Nephron (organoid): Measurements from ENCODE around the gene HDAC10.

Experiments
- H3K27ac Mint-ChIP-seq, 3 experiments: 2 replicates each; pipeline ENCODE4 v1.8.0; 2020; ENCODE audit warnings: mixed read lengths in 3 of 3, mild to moderate bottlenecking in 2 of 3, moderate library complexity in 1 of 3
- H3K27me3 Mint-ChIP-seq: 2 replicates; pipeline ENCODE4 v1.8.0; 2021; ENCODE audit warnings: low read depth, mild to moderate bottlenecking, moderate library complexity, mixed read lengths
- H3K36me3 Mint-ChIP-seq: 2 replicates; pipeline ENCODE4 v1.8.0; 2020; ENCODE audit warnings: low read depth, mixed read lengths
- H3K4me1 Mint-ChIP-seq: 2 replicates; pipeline ENCODE4 v1.8.0; 2020; ENCODE audit warnings: mixed read lengths
- H3K4me3 Mint-ChIP-seq, 3 experiments: 2 replicates each; pipeline ENCODE4 v1.8.0; 2020; ENCODE audit warnings: mild to moderate bottlenecking in 3 of 3, mixed read lengths in 3 of 3, moderate library complexity in 2 of 3
- H3K9me3 Mint-ChIP-seq: 2 replicates; pipeline ENCODE4 v1.8.0; 2020; ENCODE audit warnings: mixed read lengths
- CTCF ChIP-seq, 3 experiments: fragments of 200-600 bp; sonication (generic); IDR thresholded peaks; one replicate each; pipeline ENCODE4 v1.5.0; 2021; ENCODE audit warnings: antibody characterized with exemption in 3 of 3; ENCODE audit not compliant: unreplicated experiment in 3 of 3

HDAC10 gene

GRCh38 chr22:50262973-50263617 is 12.0 kb upstream of the HDAC10 start:
- H3K9me3 Mint-ChIP-seq: no peaks in the 10 kb centered on the region
- no peak overlapping the region for H3K27ac Mint-ChIP-seq
- peak overlapping the region; percentile 21 to 53 (median 31) for H3K4me3 Mint-ChIP-seq
- TF ChIP-seq CTCF (IDR thresholded peaks at IDR 0.05; ENCODE audit: unreplicated experiment in 3 of 3): no peak
- H3K27me3 Mint-ChIP-seq: peaks cover 6% of the 10 kb centered on the region
- H3K4me1 Mint-ChIP-seq: no peaks in the 10 kb centered on the region
- no peaks in the 10 kb centered on the region for H3K36me3 Mint-ChIP-seq

DNA sequence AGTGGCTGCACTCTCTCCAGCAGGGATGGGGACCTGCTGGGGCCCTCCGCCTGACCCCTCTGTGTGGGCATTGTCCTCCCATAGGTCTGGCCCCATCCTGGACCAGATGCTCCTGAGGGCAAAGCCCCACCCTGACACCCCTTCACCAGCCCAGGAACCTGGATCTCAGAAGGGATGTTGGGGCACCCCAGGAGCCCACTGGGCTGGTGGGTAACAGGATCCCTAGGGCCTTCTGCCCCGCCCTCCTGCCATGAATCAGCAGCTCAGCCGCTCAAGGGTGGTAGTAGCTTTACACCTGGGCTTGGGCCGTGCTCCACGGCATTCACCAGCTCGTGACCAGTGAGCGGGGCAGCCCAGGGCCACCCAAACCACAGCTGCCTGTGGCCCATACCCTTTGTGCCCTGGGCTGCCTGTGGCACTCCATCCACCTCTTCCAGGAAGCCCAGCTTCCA is 11.4 kb upstream of the HDAC10 start:
- TF ChIP-seq CTCF (IDR thresholded peaks at IDR 0.05; ENCODE audit: unreplicated experiment in 3 of 3): no peak
- Mint-ChIP-seq H3K27ac (no peak overlapping the region), H3K4me1 (no peaks in the 10 kb centered on the region), H3K36me3 (no peaks in the 10 kb centered on the region), H3K27me3 (peaks cover 6% of the 10 kb centered on the region), H3K4me3 (peak overlapping the region; percentile 79 to 82 (median 79)), H3K9me3 (no peaks in the 10 kb centered on the region)

GRCh38 chr22:50261615-50262459 is 10.8 kb upstream of the HDAC10 start, which contains the start of gene MAPK12:
MAPK12 (minus strand) TSS chr22:50261683; CDS start chr22:50261509, 174 bp downstream.
- TF ChIP-seq CTCF (IDR thresholded peaks at IDR 0.05; ENCODE audit: unreplicated experiment in 3 of 3): no peak
- Mint-ChIP-seq H3K4me3 (peak within 1 kb of the TSS; percentile 79 to 82 (median 79)), H3K4me1 (no peaks in the 10 kb centered on the region), H3K9me3 (no peaks in the 10 kb centered on the region), H3K36me3 (no peaks in the 10 kb centered on the region), H3K27ac (no peak within 1 kb of the TSS), H3K27me3 (peaks cover 6% of the 10 kb centered on the region)

DNA sequence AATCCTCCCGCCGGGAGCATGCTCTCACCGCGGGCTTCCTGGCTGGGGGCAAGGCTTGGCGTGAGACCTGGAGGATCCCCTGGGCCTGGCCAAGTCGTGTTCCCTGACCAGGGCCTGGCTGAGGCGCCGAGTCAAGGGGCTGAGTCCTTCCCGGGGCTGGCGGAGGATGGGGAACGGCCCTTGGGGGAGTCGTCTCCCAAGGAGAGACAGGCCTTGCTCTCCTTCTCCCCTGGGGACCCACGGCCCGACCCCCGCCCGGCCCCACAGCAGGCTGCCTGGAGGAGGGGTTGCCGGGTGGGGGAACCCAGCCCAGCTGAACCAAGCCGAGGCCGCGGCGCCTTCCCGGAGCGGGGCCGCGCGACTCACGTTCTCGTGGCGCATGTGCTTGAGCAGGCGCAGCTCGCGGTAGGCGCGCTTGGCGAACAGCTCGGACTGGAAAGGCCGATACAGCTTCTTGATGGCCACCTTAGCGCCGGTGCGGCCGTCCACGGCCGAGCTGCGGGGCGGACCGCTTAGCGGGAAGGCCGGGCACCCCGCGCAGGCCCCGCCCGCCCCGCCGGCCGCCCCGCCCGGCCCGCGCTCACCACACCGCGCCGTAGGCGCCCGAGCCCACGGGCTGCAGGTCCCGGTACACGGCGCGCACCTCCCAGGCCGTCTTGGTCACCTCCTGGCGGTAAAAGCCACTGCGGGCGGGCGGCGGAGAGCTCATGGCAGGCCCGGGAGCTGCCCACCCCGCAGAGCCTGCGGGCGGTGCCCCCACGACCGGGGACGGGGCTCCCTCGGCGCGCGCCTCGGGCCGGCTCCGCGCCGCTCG is 9.9 kb upstream of the HDAC10 start:
- Mint-ChIP-seq H3K27ac (no peak overlapping the region), H3K4me1 (no peaks in the 10 kb centered on the region), H3K4me3 (peak overlapping the region; percentile 65 to 69 (median 67)), H3K27me3 (peaks cover 6% of the 10 kb centered on the region), H3K9me3 (no peaks in the 10 kb centered on the region), H3K36me3 (no peaks in the 10 kb centered on the region)
- TF ChIP-seq CTCF (IDR thresholded peaks at IDR 0.05; ENCODE audit: unreplicated experiment in 3 of 3): no peak

DNA sequence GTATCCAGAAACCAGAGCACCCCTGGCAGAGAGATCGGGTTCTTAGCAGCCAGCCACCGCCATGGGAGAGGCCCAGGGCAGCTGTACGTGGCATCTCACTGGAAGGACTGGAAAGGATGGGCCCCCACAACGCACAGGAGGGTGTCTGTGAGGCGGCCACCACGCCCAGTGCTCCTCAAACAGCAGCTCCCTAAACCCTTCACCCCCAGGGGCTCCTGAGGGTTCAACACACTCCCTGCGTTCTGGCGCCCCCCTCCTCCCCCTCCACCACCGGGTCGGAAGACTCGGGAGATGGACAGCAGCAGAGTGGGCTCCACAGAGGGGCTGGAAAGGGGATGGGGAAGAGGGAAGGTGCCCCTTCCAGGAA is 9.4 kb upstream of the HDAC10 start:
- Mint-ChIP-seq H3K4me1 (no peaks in the 10 kb centered on the region), H3K4me3 (peak overlapping the region; percentile 65 to 69 (median 67)), H3K36me3 (no peaks in the 10 kb centered on the region), H3K27ac (no peak overlapping the region), H3K9me3 (no peaks in the 10 kb centered on the region), H3K27me3 (peaks cover 6% of the 10 kb centered on the region)
- TF ChIP-seq CTCF (IDR thresholded peaks at IDR 0.05; ENCODE audit: unreplicated experiment in 3 of 3): no peak
